Measurements from ENCODE around the gene ZNF280D. TPM values are rescaled to one million over a fixed set of nuclear protein-coding genes. Genes with fewer than 3 reads are reported as not detected.

ZNF280D gene
- total and polyA plus RNA-seq, 2 of the 13 experiments (the other 11 are each of a cell fraction or from before 2014, with no cell fraction given) = 7.1 to 11.9 TPM

DNA sequence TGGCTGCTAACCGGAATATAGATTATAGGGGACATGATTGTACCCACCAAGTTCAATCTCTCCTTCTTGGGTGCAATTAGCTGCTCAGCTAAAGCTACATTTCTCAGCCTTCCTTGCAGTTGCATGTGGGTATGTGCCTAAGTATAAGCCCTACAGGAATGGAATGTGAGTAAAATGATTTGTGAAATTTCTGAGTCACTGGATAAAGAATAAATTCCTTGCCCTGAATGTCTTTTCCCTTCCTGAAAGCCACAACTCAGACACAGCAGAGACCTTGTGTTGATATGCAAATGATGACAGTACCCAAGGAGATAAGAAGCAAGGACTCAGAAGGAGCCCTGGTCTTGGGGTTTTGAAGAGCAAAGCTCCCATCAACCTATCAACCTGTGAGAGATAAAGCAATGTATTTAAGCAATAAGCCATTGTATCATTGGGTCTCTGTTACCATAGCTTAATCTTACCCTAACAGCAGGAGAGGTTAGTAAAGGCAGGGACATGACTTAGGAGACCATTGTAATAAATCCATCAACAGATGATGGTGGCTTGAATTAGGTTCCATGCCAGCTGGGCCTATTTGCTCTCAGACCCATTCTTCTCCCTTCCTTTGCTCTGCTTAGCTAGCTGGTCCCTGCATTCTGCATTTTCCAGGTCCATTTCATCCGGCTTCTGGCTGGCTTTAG is 25.6 kb upstream of the ZNF280D start (continued):
- TF ChIP-seq, protein P1, sequence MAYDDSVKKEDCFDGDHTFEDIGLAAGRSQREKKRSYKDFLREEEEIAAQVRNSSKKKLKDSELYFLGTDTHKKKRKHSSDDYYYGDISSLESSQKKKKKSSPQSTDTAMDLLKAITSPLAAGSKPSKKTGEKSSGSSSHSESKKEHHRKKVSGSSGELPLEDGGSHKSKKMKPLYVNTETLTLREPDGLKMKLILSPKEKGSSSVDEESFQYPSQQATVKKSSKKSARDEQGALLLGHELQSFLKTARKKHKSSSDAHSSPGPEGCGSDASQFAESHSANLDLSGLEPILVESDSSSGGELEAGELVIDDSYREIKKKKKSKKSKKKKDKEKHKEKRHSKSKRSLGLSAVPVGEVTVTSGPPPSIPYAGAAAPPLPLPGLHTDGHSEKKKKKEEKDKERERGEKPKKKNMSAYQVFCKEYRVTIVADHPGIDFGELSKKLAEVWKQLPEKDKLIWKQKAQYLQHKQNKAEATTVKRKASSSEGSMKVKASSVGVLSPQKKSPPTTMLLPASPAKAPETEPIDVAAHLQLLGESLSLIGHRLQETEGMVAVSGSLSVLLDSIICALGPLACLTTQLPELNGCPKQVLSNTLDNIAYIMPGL (CRISPR knock-in tag; IDR thresholded peaks at IDR 0.05; ENCODE audit: borderline replicate concordance in 1 of 2, low read depth in 1 of 2) = no peak

DNA sequence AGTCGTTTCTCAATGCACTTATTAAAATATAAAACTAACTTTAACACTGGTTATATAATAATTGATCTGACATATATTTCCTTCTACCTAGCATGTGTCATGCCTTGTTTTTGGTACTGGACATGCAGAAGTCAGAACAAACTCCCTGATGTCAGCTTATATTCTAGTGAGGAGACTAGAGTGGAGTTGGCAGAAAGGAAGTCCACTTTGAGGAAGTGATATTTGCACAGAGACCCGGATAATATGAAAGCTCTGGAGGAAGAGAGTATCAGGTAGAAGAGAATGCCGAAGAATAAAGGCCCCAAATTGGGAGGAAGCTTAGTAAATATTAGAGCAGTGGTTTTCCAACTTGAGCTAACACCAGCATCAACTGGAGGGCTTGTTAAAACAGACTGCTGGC is 24.6 kb upstream of the ZNF280D start:
- no TSS peak for BruUV-seq (replicated peaks)
- POLR2A ChIA-PET = no interaction called here
- Histone ChIP-seq H3K36me3 (replicated peaks in 1 of 2; ENCODE audit: control insufficient read depth in 1 of 2, insufficient read depth in 2 of 2, low read length in 2 of 2) (no peaks in the 10 kb centered on the region), H3K79me2 (ENCODE audit: insufficient read depth, low read length) (no peaks in the 10 kb centered on the region), H3K9me3 (ENCODE audit: low read length) (no peaks in the 10 kb centered on the region), H2AFZ (ENCODE audit: low read length) (no peak overlapping the region), H3K4me3 (replicated peaks in 1 of 3; ENCODE audit: insufficient read depth in 1 of 3, low read depth in 2 of 3, low read length in 3 of 3) (no peak overlapping the region), H3K4me2 (ENCODE audit: low read depth, low read length) (no peak overlapping the region), H3K27ac (ENCODE audit: extremely low read length, insufficient read depth, low read length) (no peak overlapping the region), H3K9ac (ENCODE audit: insufficient read depth, low read depth, low read length) (no peak overlapping the region), H4K20me1 (ENCODE audit: insufficient read depth, low read length) (no peaks in the 10 kb centered on the region), H3K27me3 (ENCODE audit: control insufficient read depth in 1 of 2, insufficient read depth in 2 of 2, low read length in 2 of 2) (no peaks in the 10 kb centered on the region), H3K4me1 (ENCODE audit: insufficient read depth, low read length) (no peaks in the 10 kb centered on the region)
- intact Hi-C loops (cut with micrococcal nuclease; ENCODE audit: unreplicated experiment) = no loop called here
- WGBS (ENCODE audit: low lambda C conversion rate) = 0% methylated on average over 3 of the region's 3 CpGs
- FAIRE-seq (no peak), DNase-seq (ENCODE audit: low spot score) (no peak), ATAC-seq (no peak)
- CTCF ChIA-PET (ENCODE audit: low intra/inter-chr PET ratio, low total read pairs) = no interaction called here
- TF ChIP-seq XRCC5 (optimal IDR thresholded peaks at IDR 0.05; ENCODE audit: low read length) (no peak), ZNF329 (CRISPR knock-in tag; IDR thresholded peaks at IDR 0.05; ENCODE audit: low read depth) (no peak), ZKSCAN5 (CRISPR knock-in tag; IDR thresholded peaks at IDR 0.05) (no peak), NCOA5 (CRISPR knock-in tag; IDR thresholded peaks at IDR 0.05) (no peak), GZF1 (CRISPR knock-in tag; IDR thresholded peaks at IDR 0.05) (no peak), SUZ12 (IDR thresholded peaks at IDR 0.05; ENCODE audit: low read depth, low read length) (no peak), HOXD1 (CRISPR knock-in tag; IDR thresholded peaks at IDR 0.05) (no peak), MAFG (CRISPR knock-in tag; IDR thresholded peaks at IDR 0.05) (no peak), AKAP8 (CRISPR knock-in tag; IDR thresholded peaks at IDR 0.05) (no peak), REXO4 (CRISPR knock-in tag; IDR thresholded peaks at IDR 0.05; ENCODE audit: borderline replicate concordance) (no peak), STAG1 (CRISPR knock-in tag; IDR thresholded peaks at IDR 0.05) (no peak), ZNF484 (CRISPR knock-in tag; IDR thresholded peaks at IDR 0.05; ENCODE audit: borderline replicate concordance, low read depth) (no peak), POLR2AphosphoS2 (IDR thresholded peaks at IDR 0.05; ENCODE audit: low read depth, low read length) (no peak), NR3C1 (CRISPR knock-in tag; IDR thresholded peaks at IDR 0.05) (no peak)
- TF ChIP-seq, protein P2, sequence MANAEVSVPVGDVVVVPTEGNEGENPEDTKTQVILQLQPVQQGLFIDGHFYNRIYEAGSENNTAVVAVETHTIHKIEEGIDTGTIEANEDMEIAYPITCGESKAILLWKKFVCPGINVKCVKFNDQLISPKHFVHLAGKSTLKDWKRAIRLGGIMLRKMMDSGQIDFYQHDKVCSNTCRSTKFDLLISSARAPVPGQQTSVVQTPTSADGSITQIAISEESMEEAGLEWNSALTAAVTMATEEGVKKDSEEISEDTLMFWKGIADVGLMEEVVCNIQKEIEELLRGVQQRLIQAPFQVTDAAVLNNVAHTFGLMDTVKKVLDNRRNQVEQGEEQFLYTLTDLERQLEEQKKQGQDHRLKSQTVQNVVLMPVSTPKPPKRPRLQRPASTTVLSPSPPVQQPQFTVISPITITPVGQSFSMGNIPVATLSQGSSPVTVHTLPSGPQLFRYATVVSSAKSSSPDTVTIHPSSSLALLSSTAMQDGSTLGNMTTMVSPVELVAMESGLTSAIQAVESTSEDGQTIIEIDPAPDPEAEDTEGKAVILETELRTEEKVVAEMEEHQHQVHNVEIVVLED (CRISPR knock-in tag; IDR thresholded peaks at IDR 0.05; ENCODE audit: borderline replicate concordance) = no peak
- in situ Hi-C loops (cut with HindIII; ENCODE audit: extremely low pct_ligation_motif_present, low pct_unique_long_range_greater_than_20kb) = no loop called here
